Hematopoietic multipotent progenitor cell treated with erythropoietin and hydrocortisone succinate and interleukin-3 and kit ligand, for 8 days (in vitro differentiated cells): ENCODE data around the gene IL18R1.

Experiments
- DNase-seq: peaks from one replicate; pipeline ENCODE4 v3.0.0-alpha.2; 2015

Gene IL18R1

DNA sequence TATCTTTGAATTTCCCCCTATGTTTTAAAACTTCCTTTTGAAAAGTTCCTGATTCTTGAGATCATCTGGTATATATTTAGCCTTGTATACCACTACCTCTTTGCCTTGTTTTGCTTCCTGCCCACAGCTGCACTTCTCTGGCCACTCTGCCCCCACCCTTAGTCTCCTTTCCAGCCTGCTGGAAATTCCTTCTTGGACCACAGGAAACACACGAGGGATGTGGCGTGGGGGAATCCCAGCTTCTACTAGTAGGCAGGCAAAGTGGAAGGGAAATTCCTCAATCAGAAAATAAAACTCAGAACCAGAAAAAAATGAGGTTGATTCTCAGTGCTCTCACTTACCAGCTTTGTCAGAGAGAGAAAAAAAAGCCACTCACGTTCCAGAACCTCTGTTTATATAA lies 80.7 kb downstream of the IL18R1 start:
- DNase-seq, result no peak

- no peak for DNase-seq
These were observed 81.5 kb downstream of the IL18R1 start for GRCh38 chr2:102437122-102437521.

- no peak for DNase-seq
These were observed 82.5 kb downstream of the IL18R1 start for GRCh38 chr2:102438111-102438510.

- DNase-seq, result no peak
These were observed 83.0 kb downstream of the IL18R1 start for GRCh38 chr2:102438578-102438977.

GRCh38 chr2:102439065-102439695 lies 83.6 kb downstream of the IL18R1 start:
- DNase-seq, result no peak

- DNase-seq, result peak; percentile 51
These were observed 87.6 kb downstream of the IL18R1 start for GRCh38 chr2:102442967-102443828.

GRCh38 chr2:102444233-102444632 lies 88.6 kb downstream of the IL18R1 start:
- DNase-seq, result no peak

- DNase-seq, result no peak
These were observed 91.3 kb downstream of the IL18R1 start for GRCh38 chr2:102446936-102447335.
